IPS-15b (cell line): Measurements from ENCODE around the gene TELO2.

Experiments
- H3K27me3 ChIP-seq: one replicate; pipeline ENCODE4 v1.6.1; 2013; ENCODE audit warnings: low read length; ENCODE audit not compliant: control insufficient read depth, insufficient read depth
- H3K36me3 ChIP-seq: one replicate; pipeline ENCODE4 v1.6.1; 2013; ENCODE audit warnings: low read length; ENCODE audit not compliant: control insufficient read depth, insufficient read depth
- H3K4me1 ChIP-seq: one replicate; pipeline ENCODE4 v1.6.1; 2013; ENCODE audit warnings: mild to moderate bottlenecking, low read length; ENCODE audit not compliant: control insufficient read depth, insufficient read depth
- H3K4me3 ChIP-seq: one replicate; pipeline ENCODE4 v1.5.1; 2013; ENCODE audit warnings: low read depth, low read length
- H3K9ac ChIP-seq: one replicate; pipeline ENCODE4 v1.6.1; 2013; ENCODE audit warnings: low read depth, mild to moderate bottlenecking, low read length
- H3K9me3 ChIP-seq: one replicate; pipeline ENCODE4 v1.6.1; 2013; ENCODE audit warnings: mild to moderate bottlenecking, low read length; ENCODE audit not compliant: control insufficient read depth, insufficient read depth

TELO2 gene

GRCh38 chr16:1496464-1496863 is 3.3 kb downstream of the TELO2 start:
- no peak overlapping the region for H3K4me3 ChIP-seq
- peaks cover 4% of the 10 kb centered on the region for H3K4me1 ChIP-seq
- H3K27me3 ChIP-seq = no peaks in the 10 kb centered on the region
- H3K36me3 ChIP-seq = peaks cover 54% of the 10 kb centered on the region
- no peaks in the 10 kb centered on the region for H3K9me3 ChIP-seq
- H3K9ac ChIP-seq = no peak overlapping the region

GRCh38 chr16:1497014-1497598 is 3.9 kb downstream of the TELO2 start:
- Histone ChIP-seq H3K36me3 (peaks cover 61% of the 10 kb centered on the region), H3K4me3 (no peak overlapping the region), H3K9ac (no peak overlapping the region), H3K4me1 (peaks cover 4% of the 10 kb centered on the region), H3K27me3 (no peaks in the 10 kb centered on the region), H3K9me3 (no peaks in the 10 kb centered on the region)

GRCh38 chr16:1498899-1499676 is 5.9 kb downstream of the TELO2 start:
- H3K36me3 ChIP-seq = peaks cover 77% of the 10 kb centered on the region
- H3K27me3 ChIP-seq = no peaks in the 10 kb centered on the region
- H3K4me1 ChIP-seq = no peaks in the 10 kb centered on the region
- no peak overlapping the region for H3K4me3 ChIP-seq
- H3K9me3 ChIP-seq = no peaks in the 10 kb centered on the region
- no peak overlapping the region for H3K9ac ChIP-seq

- Histone ChIP-seq H3K4me3 (no peak overlapping the region), H3K9me3 (no peaks in the 10 kb centered on the region), H3K4me1 (no peaks in the 10 kb centered on the region), H3K36me3 (peaks cover 75% of the 10 kb centered on the region), H3K27me3 (no peaks in the 10 kb centered on the region), H3K9ac (no peak overlapping the region)
Observed at GRCh38 chr16:1499756-1500464, 6.8 kb downstream of the TELO2 start.

GRCh38 chr16:1500465-1501150 is 7.4 kb downstream of the TELO2 start:
- H3K36me3 ChIP-seq = peaks cover 76% of the 10 kb centered on the region
- no peak overlapping the region for H3K4me3 ChIP-seq
- no peaks in the 10 kb centered on the region for H3K27me3 ChIP-seq
- H3K9ac ChIP-seq = no peak overlapping the region
- H3K4me1 ChIP-seq = no peaks in the 10 kb centered on the region
- H3K9me3 ChIP-seq = no peaks in the 10 kb centered on the region

GRCh38 chr16:1501630-1502029 is 8.5 kb downstream of the TELO2 start:
- Histone ChIP-seq H3K4me3 (no peak overlapping the region), H3K9ac (no peak overlapping the region), H3K9me3 (no peaks in the 10 kb centered on the region), H3K27me3 (no peaks in the 10 kb centered on the region), H3K4me1 (no peaks in the 10 kb centered on the region), H3K36me3 (peaks cover 67% of the 10 kb centered on the region)

GRCh38 chr16:1502092-1503004 is 9.2 kb downstream of the TELO2 start:
- Histone ChIP-seq H3K9ac (no peak overlapping the region), H3K27me3 (no peaks in the 10 kb centered on the region), H3K4me3 (no peak overlapping the region), H3K4me1 (no peaks in the 10 kb centered on the region), H3K36me3 (peaks cover 62% of the 10 kb centered on the region), H3K9me3 (no peaks in the 10 kb centered on the region)

GRCh38 chr16:1503110-1503955 is 10.2 kb downstream of the TELO2 start:
- Histone ChIP-seq H3K4me3 (no peak overlapping the region), H3K27me3 (no peaks in the 10 kb centered on the region), H3K9ac (no peak overlapping the region), H3K9me3 (no peaks in the 10 kb centered on the region), H3K36me3 (peaks cover 65% of the 10 kb centered on the region), H3K4me1 (no peaks in the 10 kb centered on the region)

GRCh38 chr16:1505073-1505844 is 12.1 kb downstream of the TELO2 start:
- Histone ChIP-seq H3K4me1 (no peaks in the 10 kb centered on the region), H3K36me3 (peaks cover 66% of the 10 kb centered on the region), H3K4me3 (no peak overlapping the region), H3K9ac (no peak overlapping the region), H3K27me3 (no peaks in the 10 kb centered on the region), H3K9me3 (no peaks in the 10 kb centered on the region)

- no peaks in the 10 kb centered on the region for H3K4me1 ChIP-seq
- H3K27me3 ChIP-seq = no peaks in the 10 kb centered on the region
- H3K4me3 ChIP-seq = no peak overlapping the region
- H3K9ac ChIP-seq = no peak overlapping the region
- no peaks in the 10 kb centered on the region for H3K9me3 ChIP-seq
- peaks cover 59% of the 10 kb centered on the region for H3K36me3 ChIP-seq
Observed at GRCh38 chr16:1505912-1506311, 12.8 kb downstream of the TELO2 start.
